ENCODE measurements around the gene C19orf81. TPM values are rescaled to one million over a fixed set of nuclear protein-coding genes. Genes with fewer than 3 reads are reported as not detected.

The C19orf81 gene
- total and polyA plus RNA-seq, 2 of the 8 experiments (the other 6 are each of a cell fraction or from before 2014, with no cell fraction given), result 11.7 to 13.0 TPM

DNA sequence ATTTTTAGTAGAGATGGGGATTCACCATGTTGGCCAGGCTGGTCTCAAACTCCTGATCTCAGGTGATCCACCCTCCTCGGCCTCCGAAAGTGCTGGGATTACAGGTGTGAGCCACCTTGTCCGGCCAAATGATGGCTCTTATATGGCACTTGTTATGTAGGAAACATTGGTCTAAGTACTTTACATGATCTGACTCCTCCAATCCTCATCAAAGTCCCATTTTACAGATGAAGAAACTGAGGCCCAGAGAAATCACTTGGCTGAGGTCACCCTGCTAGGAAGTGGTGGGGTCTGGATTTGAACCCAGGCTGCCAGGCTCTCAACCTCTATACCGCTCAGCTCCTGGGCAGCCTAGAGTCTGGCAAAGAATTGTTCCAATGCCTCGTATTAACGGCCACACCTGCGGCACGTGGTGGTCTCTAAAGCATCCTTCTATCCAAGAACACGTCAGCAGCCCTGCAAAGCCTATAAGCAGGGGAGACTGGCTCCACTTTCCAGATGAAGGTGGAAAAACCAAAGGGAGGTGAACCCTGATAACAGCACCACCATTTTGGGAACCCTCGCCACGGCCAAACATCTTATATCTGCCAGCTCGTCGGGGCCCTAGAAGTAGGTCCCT lies 52.2 kb downstream of the C19orf81 start:
- FAIRE-seq (no peak), DNase-seq (ENCODE audit: low read depth in 1 of 2, low spot score in 2 of 2) (no peak)
- Histone ChIP-seq H3K56ac (replicated peaks; ENCODE audit: insufficient read length, low read depth, low read length) (no peak overlapping the region), H4K91ac (replicated peaks; ENCODE audit: insufficient read length, low read length) (no peak overlapping the region), H3K36me3 (ENCODE audit: control insufficient read depth in 2 of 4, insufficient read depth in 4 of 4, low read length in 3 of 4) (no peaks in the 10 kb centered on the region), H4K8ac (ENCODE audit: extremely low read depth, insufficient read depth, low read length) (no peak overlapping the region), H4K20me1 (replicated peaks in 1 of 2; ENCODE audit: control insufficient read depth in 1 of 2, insufficient read depth in 2 of 2, low read length in 2 of 2) (peaks cover 0 to 7% of the 10 kb centered on the region in 2 experiments), H3K23me2 (ENCODE audit: low read depth, low read length) (peaks cover 6% of the 10 kb centered on the region; the same call in 1 of the 2 replicates), H3K4me3 (ENCODE audit: extremely low read depth in 1 of 4, insufficient read depth in 2 of 4, low read depth in 3 of 4, low read length in 4 of 4) (no peak overlapping the region), H2BK15ac (ENCODE audit: low read length) (no peak overlapping the region), H3K27me3 (replicated peaks in 1 of 4; ENCODE audit: control insufficient read depth in 3 of 4, extremely low read depth in 1 of 4, insufficient read depth in 3 of 4, low read length in 3 of 4) (peaks cover 0 to 40% (median 30%) of the 10 kb centered on the region in 4 experiments; a peak in 6 of 7 replicates), H3K9me3 (ENCODE audit: insufficient read depth in 2 of 2, low read depth in 1 of 2, low read length in 1 of 2) (no peaks in the 10 kb centered on the region), H4K5ac (ENCODE audit: insufficient read length, low read depth, low read length) (no peak overlapping the region), H3K18ac (ENCODE audit: extremely low read depth, low read length) (no peak overlapping the region), H2BK12ac (ENCODE audit: low read depth, low read length) (no peak overlapping the region), H3K4ac (replicated peaks; ENCODE audit: insufficient read length, low read depth, low read length) (no peak overlapping the region), H3K23ac (ENCODE audit: insufficient read length) (no peak overlapping the region), H3K79me2 (ENCODE audit: control insufficient read depth in 1 of 2, insufficient read depth in 2 of 2, low read length in 2 of 2) (no peaks in the 10 kb centered on the region), H2BK120ac (replicated peaks; ENCODE audit: low read depth, low read length) (no peak overlapping the region), H3K14ac (ENCODE audit: insufficient read length) (no peak overlapping the region), H2AK5ac (ENCODE audit: low read depth, low read length) (no peak overlapping the region), H2AFZ (ENCODE audit: low read length) (no peak overlapping the region), H3K4me1 (replicated peaks in 1 of 4; ENCODE audit: control insufficient read depth in 3 of 4, insufficient read depth in 4 of 4, low read length in 3 of 4) (peaks cover 0 to 5% (median 0%) of the 10 kb centered on the region in 4 experiments; a peak in 3 of 7 replicates), H3K9ac (replicated peaks in 1 of 4; ENCODE audit: extremely low read depth in 1 of 4, low read depth in 3 of 4, low read length in 3 of 4) (no peak overlapping the region), H2BK20ac (ENCODE audit: low read length) (no peak overlapping the region), H3K4me2 (ENCODE audit: insufficient read depth in 1 of 2, low read depth in 2 of 2, low read length in 2 of 2) (no peak overlapping the region), H3K27ac (ENCODE audit: low read depth, low read length) (no peak overlapping the region), H2BK5ac (ENCODE audit: low read depth, low read length) (no peak overlapping the region), H3K79me1 (ENCODE audit: low read depth, low read length) (no peaks in the 10 kb centered on the region)
- CTCF ChIA-PET (ENCODE audit: partially characterized antibody), result interaction anchor here (1.6 to 7.0 kb wide), 4 partner anchors 11 to 79 kb away, joined by 6 to 170 read pairs (median 26); partner anchors contain the start of gene CLEC11A
- TF ChIP-seq BRCA1 (IDR thresholded peaks at IDR 0.05; ENCODE audit: low read depth, low read length), result no peak
- TF ChIP-seq RNF2 (IDR thresholded peaks at IDR 0.05; ENCODE audit: borderline replicate concordance, low read depth, low read length, missing control alignments, poor library complexity, severe bottlenecking), result no peak
- TF ChIP-seq KDM5A (IDR thresholded peaks at IDR 0.05; ENCODE audit: low read length), result no peak
- TF ChIP-seq SRF (IDR thresholded peaks at IDR 0.05; ENCODE audit: low read depth, low read length), result no peak
- TF ChIP-seq KDM4A (IDR thresholded peaks at IDR 0.05; ENCODE audit: low read depth, low read length, severe bottlenecking), result no peak
- TF ChIP-seq GTF2F1 (IDR thresholded peaks at IDR 0.05; ENCODE audit: borderline replicate concordance, low read depth, low read length), result no peak
- POLR2A ChIA-PET (ENCODE audit: partially characterized antibody), result interaction anchor here (0.5 to 5.4 kb wide), 3 partner anchors 9 to 355 kb away, joined by 3 to 34 read pairs (median 3); no protein-coding TSS in a partner anchor
- 97% methylated on average over 13 of the region's 13 CpGs; no CpG with 5 or more reads in 1 of the 2 experiments for WGBS, 2 experiments (ENCODE audit: extremely low coverage in 1 of 2, insufficient coverage in 1 of 2, insufficient read length in 1 of 2, insufficient replicate concordance in 2 of 2, low coverage in 1 of 2, low lambda C conversion rate in 2 of 2, missing lambda C conversion rate in 1 of 2)
